COR-L47 (cell line): ENCODE measurements around the gene C6orf47.

ENCODE experiments used
- DNase-seq: peaks from one replicate; lab custom pipeline; 2025; lab: John Stamatoyannopoulos, UW

Gene C6orf47

DNA sequence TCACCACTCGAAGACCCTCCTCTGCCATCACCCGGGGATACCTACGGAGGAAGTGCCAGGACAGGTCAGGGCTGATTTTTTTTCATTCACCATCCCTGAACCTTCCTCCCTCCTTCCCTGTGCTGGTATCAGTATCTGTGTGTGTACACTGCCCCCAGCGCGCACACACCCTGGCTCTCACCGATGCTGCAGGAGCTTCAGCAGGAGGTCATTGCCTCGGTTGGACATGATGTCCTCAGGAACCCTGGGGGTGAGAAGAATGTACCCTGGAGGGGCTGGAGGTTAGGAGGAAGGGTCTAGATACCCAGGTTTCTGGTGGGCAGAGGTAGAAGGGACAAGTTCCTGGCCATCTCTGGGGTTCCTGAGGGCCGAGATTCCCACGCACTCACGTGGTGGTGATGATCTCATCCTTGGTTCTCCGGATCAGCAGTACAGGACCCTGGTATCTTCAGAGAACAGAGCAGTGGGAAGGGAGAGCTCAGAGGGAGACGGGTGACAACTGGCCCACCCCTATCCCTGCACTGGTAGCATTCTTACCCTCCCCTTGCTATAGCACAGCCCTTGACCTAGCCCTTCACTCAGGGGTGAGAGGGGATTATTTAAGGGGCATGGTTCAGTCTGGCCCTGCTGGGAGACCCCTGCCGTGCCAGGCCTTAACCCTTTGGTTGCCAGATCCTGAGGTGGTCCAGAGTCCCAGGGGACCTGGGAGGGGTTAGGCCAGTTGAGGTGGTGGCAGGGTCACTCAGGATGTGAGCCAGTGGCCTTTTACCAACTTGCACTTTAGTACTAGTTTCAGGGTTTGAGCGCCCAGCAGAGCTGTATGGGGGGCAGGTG lies 27.5 kb upstream of the C6orf47 start:
- no peak for DNase-seq

DNA sequence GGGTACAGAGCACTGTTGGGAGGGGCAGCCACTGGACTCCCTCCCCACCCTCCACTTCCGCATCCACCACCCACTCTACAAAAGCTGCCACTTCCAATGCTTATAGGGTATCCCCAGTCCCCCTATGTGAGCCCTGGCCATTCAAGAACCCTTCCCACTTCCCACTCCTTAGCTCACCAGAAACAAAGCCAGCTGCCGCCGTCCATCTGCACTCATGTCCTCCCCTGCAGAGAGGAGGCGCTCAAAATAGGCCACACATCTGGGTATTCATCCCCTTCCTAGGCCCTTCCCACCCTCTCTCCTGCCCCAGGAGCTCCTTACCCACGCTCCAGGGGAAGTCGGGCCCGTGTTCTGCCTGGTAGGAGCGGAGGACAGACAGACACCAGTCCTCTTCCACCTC lies 26.7 kb upstream of the C6orf47 start:
- no peak for DNase-seq

DNA sequence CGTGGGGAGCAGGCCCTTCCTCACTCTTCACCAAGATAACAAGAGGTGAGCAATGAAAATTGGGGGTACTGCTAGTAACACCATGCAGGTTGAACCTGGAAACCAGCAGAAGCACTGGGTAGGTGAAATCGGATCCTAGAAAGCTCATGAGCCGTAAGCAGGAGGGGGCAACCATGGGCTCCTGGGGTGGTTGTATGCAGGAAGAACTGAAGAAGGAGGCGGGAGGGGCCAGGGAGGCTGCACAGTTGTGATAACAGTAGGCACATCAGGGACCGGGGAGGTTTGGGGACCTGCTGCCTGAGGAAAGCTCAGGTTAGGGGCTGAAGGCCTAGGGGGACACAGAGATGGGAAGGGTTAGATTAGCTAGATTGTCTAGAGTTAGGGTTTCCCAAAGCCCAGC lies 25.9 kb upstream of the C6orf47 start:
- DNase-seq: no peak

DNA sequence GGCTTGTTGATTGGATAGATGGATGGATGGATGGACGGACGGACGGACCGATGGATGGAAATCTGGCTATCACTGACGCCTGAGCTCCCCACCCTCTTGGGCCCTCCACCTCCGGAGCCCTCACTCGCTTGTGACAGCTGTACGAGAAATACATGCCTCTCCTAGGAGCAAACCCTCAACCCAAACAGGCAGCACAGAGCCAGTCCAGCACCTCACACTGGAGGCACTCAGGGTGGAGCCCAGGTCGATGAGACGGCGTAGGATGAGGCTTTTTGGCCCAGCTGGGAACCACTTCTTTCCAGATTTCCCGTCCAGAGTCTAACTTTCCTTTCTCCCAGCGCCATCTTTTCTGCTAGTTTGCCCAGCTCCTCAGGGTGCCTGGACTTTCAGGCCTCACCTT lies 23.0 kb upstream of the C6orf47 start:
- no peak for DNase-seq

DNA sequence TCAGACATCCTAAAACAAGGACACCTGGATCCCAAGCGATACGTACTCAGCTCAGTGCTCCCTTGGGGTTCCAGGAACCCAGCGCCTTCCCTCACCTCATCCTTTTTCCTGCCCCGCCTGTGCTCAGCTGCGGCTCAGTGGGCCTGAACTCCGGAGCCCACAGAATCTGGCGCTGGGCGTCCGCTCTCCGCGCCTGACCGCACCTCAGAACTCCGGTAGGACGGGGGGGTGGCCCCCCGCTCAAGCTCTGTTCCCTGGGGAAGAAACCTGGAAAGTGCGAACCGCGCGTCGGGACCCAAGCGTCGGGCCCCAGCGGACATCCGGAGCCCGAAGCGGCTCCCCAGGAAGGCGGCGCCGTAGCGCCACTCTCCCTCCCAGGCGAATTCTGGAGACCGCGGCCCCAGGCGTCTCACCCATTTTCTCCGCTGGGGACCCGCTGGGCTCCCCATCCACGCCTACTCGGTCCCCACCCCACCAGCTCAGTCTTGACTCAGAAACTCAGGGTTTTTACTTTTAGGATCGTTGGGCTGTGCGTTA lies 20.6 kb upstream of the C6orf47 start:
- peak; percentile 60 for DNase-seq

GRCh38 chr6:31680226-31681134 lies 19.9 kb upstream of the C6orf47 start, which contains the start of gene LY6G5C:
TSS of gene LY6G5C (minus strand) at chr6:31681067. CDS start at chr6:31680373, 694 bp downstream.
- peak; percentile 81 for DNase-seq

DNA sequence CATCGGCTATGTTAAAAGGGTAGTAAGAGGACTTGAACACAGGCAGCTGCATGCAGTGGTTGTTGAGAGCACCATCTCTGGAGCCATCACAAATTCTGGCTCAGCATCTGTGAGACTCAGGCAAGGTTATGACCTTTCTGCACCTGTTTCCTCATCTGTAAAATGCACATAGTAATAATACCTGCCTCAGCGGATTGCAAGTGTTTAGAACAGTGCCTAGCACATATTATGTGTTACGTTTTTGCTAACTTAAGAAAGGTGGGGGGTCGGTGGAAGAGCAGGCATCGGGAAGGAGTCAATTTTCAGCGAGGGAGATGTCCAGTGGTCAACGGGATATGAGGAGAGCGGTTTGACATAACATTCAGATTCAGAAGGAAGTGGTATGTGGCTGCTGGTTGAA lies 17.4 kb upstream of the C6orf47 start:
- DNase-seq: no peak

GRCh38 chr6:31676904-31677303 lies 16.3 kb upstream of the C6orf47 start:
- DNase-seq: no peak

DNA sequence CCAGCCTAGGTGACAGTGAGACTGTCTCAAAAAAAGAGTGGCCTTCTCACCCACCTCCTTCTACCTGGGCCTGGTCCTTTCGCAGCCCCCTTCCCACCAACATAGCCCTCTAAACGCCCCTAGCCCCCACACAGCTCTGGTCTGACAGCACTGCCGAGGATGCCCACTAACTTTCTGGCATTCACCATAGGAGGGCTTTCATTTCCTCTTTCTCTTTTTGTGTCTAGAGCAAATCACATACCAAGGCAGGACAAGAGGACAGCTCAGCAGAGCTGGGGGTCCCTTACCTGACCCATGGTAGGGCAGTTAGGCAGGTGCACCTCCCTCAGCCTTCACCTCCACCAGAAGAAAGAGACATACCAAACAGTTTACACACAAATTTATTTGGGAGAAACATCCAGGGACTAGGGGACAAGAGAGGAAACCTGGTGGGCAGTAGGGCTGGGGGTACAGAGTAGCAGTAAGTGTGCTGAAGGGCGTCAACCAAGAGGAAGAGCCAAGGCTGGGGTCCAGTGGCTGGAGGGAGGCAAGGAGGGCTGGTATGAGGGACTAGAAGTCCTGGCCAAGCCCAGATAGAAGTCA lies 15.8 kb upstream of the C6orf47 start:
- no peak for DNase-seq

GRCh38 chr6:31669676-31670075 lies 9.1 kb upstream of the C6orf47 start, which contains the start of gene LY6G5B:
TSS of gene LY6G5B (plus strand) at chr6:31669976. CDS start at chr6:31670951, 975 bp downstream.
- no peak for DNase-seq

GRCh38 chr6:31666337-31666965 lies 5.9 kb upstream of the C6orf47 start:
- no peak for DNase-seq

DNA sequence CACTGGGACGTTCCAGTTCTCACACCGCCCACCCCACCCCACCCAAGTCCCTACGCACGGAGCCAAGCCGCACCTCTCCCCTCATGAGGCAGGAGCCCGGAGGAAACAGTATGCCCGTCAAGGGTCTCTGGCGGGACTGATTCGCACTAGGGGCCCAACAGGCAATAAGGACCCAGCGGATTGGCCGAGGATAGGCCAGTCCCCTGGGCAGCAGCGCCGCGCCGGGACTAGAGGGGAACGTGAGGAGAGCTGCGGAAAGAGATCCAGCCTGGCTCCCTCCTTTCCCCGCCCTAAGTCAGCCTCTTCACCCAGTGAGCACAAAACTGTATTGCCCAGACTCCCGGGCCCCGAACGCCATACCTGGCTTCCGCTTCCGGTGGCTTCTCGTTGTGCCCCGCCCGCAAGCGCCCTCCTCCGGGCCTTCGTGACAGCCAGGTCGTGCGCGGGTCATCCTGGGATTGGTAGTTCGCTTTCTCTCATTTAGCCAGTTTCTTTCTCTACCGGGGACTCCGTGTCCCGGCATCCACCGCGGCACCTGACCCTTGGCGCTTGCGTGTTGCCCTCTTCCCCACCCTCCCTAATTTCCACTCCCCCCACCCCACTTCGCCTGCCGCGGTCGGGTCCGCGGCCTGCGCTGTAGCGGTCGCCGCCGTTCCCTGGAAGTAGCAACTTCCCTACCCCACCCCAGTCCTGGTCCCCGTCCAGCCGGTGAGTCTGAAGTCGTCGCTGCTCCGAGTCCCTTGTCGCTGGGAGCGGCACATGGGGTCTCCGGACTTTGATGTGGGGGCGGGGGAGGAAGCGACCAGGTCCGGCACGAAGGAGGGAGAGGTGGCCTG lies 5.1 kb upstream of the C6orf47 start, which contains the start of gene CSNK2B:
TSS of gene CSNK2B (plus strand) at position 580 of the 836 bp plus-strand sequence. CDS start 752 bp downstream, outside the sequence.
- DNase-seq: peak; percentile 96

- peak; percentile 90 for DNase-seq
Measured at GRCh38 chr6:31664790-31665500, 4.4 kb upstream of the C6orf47 start, which contains the start of gene GPANK1. TSS of gene GPANK1 (minus strand) at chr6:31664997. CDS start at chr6:31664478, 519 bp downstream.

DNA sequence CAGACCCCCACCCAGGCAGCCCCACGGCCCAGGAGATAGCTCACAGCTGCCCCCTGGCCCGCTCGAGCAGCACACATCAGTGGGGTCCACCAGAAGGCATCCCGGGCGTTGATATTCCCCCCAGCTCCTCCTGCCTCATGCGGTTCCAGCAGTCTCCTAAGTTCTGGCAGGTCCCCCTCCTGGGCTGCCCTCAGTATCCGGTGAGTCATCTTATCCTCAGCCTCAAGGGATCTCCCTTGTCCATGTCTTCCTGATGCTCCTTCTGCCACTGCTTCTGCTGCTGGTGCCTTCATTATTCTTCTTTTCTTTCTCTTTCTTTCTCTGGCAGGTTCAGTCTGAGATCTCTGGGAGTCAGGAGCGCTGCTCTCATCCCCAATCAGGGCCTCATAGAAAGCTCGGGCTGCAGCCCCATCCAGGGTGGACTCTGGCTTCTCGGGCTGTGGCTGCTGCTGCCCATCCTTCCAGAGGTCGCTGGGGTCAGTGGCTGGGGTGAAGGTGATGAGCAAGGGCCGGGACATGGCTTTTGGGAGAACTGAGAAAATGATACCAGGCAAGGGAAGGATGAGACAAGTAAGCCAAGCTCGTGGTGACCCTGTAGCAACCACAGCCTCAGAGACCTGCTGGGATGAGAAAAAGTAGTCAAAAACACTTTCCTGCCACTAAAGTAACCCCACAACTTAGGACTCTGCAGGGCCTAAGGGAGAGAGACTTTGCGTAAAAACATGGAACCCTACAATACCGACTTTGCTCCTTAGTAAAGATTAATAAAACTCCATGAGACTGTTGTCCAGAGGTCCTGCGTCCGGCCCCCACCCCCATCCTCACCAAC lies 3.6 kb upstream of the C6orf47 start:
- no peak for DNase-seq

GRCh38 chr6:31663126-31663960 lies 2.8 kb upstream of the C6orf47 start:
- DNase-seq: no peak

- no peak for DNase-seq
Measured at GRCh38 chr6:31662124-31662723, 1.6 kb upstream of the C6orf47 start.
